HG02885 (cell line): Measurements from ENCODE around the gene ZNF548.

ENCODE experiments used
- ATAC-seq: cut with Tn5 transposase; IDR thresholded peaks from one replicate; pipeline ENCODE4 v1.9.1; 2021; ENCODE audit warnings: mild to moderate bottlenecking; ENCODE audit not compliant: unreplicated experiment, poor library complexity

ZNF548 gene

GRCh38 chr19:57395710-57396109, 6.1 kb downstream of the ZNF548 start:
- no peak for ATAC-seq

- ATAC-seq = no peak
These were observed 9.2 kb downstream of the ZNF548 start for GRCh38 chr19:57398868-57399267.

- no peak for ATAC-seq
These were observed 14.3 kb downstream of the ZNF548 start for GRCh38 chr19:57403737-57404563.

GRCh38 chr19:57406516-57407123, 17.0 kb downstream of the ZNF548 start:
- no peak for ATAC-seq

GRCh38 chr19:57410877-57411671, 21.4 kb downstream of the ZNF548 start, which contains the start of gene ZNF17:
ZNF17 (plus strand) TSS chr19:57411161; CDS start chr19:57413616, 2,455 bp downstream.
- ATAC-seq = peak; percentile 100

GRCh38 chr19:57419439-57419838, 29.8 kb downstream of the ZNF548 start:
- no peak for ATAC-seq

- ATAC-seq = no peak
These were observed 31.4 kb downstream of the ZNF548 start for GRCh38 chr19:57421037-57421436.

- ATAC-seq = peak; percentile 4
These were observed 44.9 kb downstream of the ZNF548 start for GRCh38 chr19:57434386-57435061.

GRCh38 chr19:57435062-57435978, 45.7 kb downstream of the ZNF548 start, which contains the start of gene ZNF749:
ZNF749 (plus strand) TSS chr19:57435325; CDS start chr19:57435579, 254 bp downstream.
- ATAC-seq = peak; percentile 98

GRCh38 chr19:57436417-57436816, 46.8 kb downstream of the ZNF548 start:
- no peak for ATAC-seq

GRCh38 chr19:57437931-57438330, 48.3 kb downstream of the ZNF548 start:
- ATAC-seq = no peak

- no peak for ATAC-seq
These were observed 49.3 kb downstream of the ZNF548 start for GRCh38 chr19:57438925-57439324.

- no peak for ATAC-seq
These were observed 52.5 kb downstream of the ZNF548 start for GRCh38 chr19:57441979-57442752.

- no peak for ATAC-seq
These were observed 53.6 kb downstream of the ZNF548 start for GRCh38 chr19:57443121-57443696.

- no peak for ATAC-seq
These were observed 62.7 kb downstream of the ZNF548 start for GRCh38 chr19:57452307-57452706.
